Stimulated activated CD8-positive, alpha-beta memory T cell treated with anti-CD3 and anti-CD28 coated beads, Interleukin-15, amount 100 ng/mL, for 4 hours (primary cell): ENCODE results near the gene DCPS.

ENCODE experiments used
- DNase-seq, 2 donors: peaks; one replicate each; pipeline ENCODE4 v3.0.0-alpha.2; 2020; ENCODE audit warnings: low read depth in 2 of 2

The DCPS gene

DNA sequence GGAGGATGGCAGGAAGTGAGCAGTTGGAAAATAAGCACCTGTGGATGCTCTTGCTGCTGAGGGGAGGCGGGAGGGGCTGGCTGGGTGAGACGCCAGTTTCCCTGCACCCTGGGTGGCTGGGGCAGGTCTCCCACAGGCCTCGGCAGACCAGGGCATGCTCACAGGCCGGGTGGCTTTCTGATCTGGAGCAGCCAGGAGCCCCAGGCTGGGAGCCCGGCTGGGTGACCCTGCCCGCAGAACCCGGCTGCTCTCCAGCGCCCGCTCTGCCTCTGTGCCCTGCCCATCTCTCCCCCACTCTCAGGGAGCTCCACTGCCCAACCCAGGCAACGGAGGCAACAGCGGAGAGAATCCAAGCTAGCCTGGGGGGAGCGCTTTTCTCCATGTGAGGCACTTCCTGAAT, 24.6 kb downstream of the DCPS start:
- no peak for DNase-seq

DNA sequence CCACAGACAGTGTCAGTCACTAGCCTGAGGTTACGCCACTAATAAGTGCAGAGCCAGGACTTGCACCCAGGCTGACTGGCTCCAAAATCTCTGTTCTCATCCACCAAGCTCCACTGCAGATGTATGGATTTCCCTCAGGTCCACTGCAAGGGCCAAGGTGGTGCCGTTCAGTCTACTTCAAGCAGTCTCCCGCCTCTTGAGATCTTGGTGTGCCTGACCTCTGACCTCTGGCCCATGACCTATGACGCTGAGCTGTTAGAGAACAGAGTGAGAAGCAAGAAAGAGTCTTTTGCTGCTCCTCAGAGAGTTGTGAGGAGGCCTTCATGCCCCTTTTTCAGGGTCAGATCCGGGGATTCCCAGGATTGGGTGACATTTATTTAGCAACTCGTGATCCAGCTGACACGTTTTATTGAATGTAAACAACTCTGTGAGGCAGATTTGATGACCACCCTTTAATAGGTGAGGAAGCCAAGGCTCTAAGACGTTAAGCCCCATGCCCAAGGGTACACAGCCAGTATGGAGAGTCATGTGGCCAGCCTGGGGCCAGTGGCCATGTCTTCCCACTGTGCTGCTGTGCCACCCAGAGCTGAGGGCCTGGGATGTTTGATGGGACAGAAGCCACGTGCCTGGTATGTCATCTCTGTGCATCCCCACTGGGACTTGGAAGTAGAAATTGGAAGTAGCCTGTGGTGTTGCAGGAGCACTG, 25.2 kb downstream of the DCPS start:
- no peak for DNase-seq

DNA sequence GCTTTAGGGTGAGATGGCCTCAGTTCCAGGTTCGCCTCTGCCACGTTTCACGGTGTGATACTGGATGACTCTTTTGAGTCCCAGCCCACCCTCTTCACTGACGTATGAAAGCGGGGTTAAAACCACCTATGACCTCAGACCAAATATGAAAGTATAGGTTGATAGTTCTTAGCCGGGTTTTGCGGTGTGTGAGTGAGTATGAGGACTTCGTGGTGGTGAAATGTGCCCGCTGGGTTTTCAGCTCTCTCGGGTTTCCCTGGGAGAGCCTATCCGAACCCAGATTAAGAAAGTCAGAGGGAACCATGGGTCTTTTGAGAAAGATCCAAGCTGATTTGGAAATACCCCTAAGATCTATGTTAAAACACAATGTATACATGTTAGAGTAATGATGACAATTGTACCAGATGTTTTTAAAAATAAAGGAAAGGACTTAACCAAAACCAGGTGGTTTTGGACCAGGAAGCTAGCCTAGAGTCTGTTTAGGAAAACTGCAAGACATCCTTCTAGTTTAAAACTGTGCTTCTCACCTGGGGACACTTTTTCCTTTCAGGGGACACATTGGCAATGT, 25.9 kb downstream of the DCPS start:
- DNase-seq = no peak

DNA sequence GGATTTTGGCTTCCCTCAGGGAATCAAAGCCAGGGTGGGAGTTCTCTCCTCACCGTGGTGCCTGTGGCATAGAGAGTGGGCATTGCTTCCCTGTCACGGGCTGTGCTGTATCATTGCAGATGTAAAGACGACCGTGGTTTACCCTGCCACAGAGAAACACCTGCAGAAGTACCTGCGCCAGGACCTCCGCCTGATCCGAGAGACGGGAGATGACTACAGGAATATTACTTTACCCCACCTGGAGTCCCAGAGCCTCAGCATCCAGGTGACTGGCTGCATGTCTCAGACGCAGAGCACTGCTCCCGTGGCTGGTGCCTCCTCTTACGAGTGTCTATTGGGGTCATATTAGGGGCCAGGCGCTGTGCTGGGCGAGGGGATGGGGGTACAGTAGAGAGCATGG, 27.4 kb downstream of the DCPS start:
- DNase-seq = no peak

DNA sequence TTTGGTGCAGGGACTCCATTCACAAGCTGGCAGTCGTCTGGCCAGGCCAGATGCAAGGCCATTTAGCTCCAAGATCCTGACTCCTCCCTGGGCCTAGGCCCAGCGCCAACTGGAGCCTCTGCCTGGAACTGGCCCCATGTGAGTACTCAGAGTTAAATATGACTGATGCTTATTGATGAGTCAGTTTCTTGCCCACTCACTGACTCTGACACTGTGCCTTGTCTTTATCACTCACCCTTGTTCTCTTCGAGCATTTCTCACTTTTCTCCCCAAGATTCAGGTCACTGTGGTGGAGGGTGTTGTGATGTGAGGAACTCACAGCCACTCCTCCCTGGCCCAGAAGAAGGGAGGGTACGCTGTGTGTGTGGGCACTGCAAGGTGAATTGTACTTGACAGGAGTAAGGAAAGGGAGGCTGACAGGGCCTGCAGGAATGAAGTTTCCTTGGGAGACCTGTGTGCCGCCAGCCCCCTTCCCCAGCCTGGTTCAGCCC, 28.4 kb downstream of the DCPS start:
- peak in 1 of 2 donors; percentile 26 for DNase-seq

DNA sequence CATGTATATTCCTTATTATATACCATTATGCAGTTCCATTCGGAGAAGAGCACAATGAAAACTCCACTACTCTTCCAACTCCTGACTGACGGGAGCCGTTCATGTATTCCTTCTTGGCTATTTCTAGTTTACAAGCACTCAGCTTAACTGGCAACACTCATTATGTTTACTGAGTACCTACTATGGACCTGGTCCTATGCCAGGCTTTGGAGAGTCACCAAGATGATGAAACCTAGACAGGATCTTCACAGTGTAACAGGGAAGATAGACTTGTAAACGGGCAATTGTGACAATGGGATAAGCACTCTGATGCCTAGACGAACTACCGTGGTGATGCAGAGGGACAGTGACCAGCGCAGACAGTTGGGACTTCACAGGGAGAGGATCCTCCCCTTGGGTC, 29.3 kb downstream of the DCPS start:
- no peak for DNase-seq

DNA sequence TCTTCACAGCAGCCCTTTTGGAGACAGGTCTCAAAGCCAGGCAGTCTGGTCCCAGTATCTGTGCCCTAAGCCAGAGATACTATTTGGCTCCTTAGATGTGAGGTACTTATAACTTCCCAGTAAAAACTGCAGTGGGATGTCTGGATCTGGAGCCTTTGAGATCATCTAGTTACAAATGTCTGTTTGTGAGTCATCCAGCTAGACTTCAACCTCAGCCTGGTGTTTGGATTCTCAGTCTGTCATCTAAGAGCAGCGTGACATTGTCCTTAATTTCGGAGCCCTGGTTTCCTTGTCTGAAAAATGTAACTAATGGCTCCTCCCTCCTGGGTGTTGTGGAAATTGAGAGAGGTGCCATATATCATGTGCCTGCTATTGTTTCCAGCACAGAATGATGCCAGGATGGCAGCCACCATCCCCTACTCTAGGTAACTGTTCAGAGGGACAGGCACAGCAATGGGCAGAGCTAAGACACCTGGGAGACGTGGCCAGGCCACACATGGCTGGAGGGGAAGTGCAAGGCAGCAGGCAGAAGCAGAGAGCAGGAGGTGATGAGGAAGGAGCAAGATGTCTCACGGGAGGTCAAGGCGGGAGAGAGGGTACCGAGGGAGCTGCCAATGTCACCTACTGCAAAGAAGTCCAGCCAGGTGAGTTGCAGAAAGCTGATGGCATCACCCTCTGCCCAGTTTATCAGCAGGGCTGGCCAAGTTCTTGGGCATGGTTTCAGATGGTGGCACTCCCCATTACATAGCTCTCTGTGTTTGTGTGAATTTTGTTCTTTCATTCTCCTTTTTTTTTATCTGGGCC, 31.0 kb downstream of the DCPS start:
- no peak for DNase-seq

DNA sequence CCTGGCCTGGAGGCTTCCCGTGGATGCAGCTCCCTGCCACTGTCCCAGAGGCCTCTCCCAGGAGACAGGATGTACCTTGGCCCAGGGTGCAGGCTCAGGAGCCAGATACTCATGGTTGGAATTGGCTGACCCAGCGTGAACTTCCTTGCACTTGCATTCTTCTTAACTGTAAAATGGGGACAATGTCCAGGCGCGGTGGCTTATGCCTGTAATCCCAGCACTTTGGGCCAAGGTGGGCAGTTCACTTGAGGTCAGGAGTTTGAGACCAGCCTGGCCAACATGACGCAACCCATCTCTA, 31.6 kb downstream of the DCPS start:
- DNase-seq = no peak

DNA sequence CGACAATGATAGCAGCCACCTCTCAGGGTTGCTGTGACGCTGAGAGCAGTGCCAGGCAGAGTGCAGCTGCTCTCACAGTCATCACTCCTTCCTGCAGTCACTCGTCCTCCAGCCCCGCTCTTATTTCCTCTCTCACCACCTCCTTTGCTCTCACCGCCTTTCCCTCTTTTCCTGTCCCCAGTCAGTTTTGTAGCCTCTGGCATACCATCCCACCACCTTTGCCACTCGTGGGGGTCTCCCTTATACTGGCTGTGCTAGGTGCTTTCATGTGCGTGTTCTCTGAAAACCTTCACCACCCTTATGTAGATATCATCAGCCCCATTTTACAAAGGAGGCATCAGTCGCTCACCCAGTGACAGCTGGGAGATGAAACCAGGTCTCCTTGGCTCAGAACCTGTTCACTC, 32.3 kb downstream of the DCPS start:
- DNase-seq = no peak

DNA sequence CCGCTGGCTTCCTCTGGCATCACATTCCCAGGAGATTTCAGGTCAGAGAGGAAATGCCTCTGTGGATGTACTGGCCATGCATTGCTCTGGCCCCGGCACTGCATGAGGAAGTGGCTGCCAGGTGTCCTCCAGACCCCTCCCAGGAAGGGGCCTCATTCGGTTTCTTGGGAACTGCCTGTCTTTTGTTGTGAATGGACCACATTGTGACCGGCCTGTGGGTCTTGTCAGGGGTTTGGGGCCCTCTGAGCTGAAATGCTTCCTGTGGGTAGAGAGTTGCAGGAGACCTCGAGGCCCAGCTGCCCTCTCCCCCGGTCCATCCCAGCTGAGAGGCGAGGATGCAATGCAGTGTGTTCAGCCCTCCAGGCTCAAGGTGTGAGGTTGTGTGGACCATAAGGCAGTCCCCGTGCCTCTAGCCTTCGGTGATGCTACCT, 32.8 kb downstream of the DCPS start:
- no peak for DNase-seq

DNA sequence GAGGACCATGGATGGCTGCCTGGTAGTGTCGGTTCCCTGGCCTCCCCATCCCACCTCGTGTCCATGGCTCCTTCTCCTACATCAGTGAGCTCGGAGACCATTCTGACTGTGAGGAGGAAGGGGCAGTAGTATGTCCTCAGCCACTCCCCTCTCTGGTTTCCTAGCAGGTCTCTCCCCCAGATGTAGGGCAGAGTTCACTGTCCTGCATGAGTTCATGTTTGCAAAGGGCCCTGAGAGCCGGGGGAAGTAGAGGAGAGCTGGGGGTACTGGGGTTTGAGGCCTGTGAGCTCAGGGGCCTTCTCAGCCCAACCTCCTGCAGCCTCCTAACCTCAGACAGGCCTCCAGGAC, 33.2 kb downstream of the DCPS start:
- no peak for DNase-seq

DNA sequence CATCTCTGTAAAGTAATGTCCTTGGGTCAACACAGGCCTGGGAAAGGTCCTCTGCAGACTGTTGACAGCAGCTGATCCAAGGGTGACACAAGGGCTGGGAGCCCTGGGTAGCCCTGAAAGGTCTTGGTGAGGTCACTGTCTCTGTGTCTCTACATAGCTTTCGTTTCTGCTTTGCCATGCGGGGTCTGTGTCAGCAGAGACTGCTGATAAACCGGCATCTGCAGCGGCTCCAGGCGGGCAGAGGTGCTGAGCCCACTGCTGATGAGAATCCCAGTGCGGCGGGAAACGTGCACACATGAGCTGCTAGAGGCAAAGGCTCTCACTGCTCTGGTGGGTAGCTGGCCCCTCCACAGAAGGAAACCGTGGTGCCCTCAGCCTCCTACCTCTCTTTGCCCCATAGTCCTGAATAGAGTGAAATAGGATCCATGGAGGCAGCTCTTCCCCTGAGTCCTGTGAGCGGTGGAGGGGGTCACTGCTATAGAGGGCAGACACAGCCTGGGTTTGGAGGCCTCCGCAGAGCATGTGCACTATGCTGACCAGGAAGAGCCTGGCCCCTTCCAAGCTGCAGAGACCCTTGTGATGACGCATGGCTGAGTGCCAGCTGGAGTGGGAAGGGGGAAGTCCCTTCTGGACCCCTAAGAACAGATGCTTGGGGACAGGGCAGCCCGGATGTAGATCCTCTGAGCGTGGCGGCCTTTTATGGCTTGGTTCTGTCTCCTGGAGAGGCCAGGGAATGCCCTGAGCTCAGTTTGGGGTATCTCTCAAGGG, 33.8 kb downstream of the DCPS start:
- DNase-seq = no peak

DNA sequence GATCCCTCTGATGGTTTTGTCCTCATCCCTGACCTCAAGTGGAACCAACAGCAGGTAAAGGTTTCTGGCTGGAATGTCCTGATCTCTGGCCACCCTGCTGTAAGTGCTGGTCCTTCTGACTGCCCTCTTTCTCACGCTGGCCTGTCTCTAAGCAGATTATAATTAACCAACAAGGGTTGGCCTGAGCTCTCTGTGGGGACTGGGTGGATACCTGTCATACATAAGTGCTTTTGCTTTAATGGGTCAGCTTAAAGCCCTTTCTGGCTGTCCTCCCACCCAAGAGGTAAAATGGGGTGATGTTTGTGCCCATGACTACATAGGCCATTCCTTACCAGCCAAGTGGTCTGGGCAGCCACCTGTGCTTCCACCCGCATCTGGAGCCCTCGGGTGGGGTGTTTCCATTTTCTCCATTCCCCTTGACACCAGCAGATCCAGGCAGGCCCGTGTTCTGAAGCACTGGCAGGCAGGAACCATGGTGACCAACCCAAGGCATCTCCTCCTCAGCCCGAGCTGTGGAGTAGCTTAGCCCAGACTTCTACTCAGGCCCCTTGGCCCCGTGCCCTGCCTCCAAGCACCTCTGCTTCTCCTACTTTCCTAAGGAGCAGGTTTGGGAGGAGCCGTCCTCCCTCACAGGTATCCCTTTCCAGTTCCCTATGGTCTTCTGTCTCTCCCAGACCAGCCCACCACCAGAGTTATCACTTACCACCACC, 34.6 kb downstream of the DCPS start:
- no peak for DNase-seq

DNA sequence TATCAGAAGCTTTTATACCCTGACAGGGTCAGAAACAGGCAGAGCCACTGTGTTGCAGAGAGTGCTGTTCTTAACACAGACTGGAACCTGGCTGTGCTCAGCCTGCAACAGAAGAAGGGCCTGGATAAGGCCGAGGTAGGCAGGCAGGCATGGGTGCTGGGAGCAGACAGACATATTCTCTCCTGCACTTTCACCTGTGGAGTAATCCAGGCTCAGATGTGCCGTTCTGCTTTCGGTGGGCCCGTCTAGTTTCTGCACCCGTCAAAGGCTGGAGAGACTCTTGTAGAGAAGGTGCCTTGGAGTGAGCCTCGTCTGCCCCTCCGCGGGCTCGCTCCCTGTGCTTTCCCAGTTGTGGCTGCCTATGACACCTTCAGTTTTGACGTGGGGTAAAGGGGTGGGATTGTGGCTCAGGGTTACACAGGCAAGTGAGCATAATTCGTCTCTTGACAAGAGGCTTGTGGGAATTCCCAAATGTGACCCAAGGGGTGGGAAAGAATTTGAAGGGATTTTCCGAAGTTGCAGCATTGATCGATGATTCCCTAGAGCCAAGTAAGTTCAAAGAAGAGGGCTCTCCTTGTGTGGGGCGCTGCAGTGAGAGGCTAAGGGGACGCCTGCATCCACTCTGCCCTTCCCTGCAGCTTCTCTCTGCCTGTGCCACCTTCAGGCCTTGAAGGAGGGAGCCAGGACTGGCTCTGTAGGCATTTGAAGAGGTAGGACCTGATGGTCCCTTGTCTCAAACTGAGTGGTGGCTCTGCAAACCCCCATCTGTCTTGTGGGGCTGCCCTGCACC, 35.4 kb downstream of the DCPS start:
- no peak for DNase-seq

DNA sequence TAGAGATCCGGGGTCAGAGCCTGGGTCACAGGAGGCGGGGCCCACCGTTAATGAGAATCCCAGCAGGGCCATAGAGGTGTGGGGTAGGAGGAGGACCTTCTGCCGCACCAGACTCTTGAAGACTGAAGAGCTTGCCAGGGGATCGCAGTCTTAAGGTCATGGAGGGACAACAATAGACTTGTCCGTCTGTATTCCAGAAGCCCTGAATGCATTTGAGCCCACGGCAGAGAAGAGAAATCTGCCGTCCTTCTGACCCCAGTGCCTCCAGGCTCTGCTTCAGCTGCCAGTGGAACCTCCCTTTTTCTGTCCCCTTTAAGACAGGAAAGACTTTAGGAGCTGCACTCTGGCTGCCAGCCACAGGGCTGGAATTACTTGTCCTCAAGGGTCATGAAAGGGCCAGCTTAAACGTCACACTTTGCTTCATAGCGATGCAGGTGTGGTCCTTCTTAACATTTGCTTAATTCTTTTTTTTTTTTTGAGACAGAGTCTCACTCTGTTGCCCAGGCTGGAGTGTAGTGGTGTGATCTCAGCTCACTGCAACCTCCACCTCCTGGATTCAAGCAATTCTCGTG, 36.1 kb downstream of the DCPS start:
- no peak for DNase-seq

DNA sequence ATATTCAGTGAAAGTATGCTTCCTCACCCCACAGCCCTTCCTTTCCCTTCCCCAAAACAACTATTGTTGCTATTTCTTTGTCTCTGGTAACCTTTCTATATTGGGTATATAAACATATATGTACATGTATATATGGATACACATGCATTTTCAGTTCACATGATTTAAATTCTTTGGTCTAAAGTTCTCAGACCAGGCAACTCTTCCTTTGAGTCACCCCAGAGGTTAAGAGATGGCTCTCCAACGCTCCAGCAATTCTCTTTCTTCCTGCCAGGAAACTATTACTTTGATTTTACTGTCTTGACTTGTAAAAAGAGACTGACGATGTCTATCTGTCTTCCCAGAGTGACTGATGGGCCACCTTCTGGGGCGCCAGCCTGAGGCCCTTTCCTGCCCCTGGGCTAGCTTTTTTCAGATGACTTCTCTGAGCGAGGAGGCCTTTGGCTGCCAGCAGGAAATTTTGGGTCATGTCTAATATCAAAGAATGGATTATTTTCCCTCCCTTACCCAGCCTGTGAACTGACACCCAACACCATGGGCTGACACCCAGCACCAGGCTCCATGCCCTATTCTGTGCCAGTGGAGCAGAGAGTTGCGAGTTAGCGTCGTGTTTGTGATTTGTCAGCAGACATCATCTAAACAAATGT, 37.2 kb downstream of the DCPS start:
- no peak for DNase-seq

DNA sequence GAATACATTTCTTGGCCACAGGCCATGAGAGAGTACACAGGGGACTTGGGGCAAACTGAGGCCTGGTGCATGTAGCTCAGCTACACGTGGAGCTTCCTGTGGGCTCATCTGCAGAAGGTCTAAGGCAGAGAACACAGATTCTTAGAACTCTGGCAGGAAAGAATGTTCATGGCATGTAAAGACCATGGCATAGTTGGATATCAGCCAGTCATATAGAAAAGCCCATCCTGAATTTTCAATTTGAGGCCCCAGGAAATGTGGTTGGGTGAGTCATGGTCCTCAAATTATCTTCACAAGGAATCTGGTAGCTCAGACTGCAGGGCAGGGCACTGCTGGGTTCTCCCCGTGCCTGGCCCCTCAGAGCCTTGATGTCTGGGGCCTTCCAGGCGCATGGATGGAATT, 37.9 kb downstream of the DCPS start:
- DNase-seq = no peak

DNA sequence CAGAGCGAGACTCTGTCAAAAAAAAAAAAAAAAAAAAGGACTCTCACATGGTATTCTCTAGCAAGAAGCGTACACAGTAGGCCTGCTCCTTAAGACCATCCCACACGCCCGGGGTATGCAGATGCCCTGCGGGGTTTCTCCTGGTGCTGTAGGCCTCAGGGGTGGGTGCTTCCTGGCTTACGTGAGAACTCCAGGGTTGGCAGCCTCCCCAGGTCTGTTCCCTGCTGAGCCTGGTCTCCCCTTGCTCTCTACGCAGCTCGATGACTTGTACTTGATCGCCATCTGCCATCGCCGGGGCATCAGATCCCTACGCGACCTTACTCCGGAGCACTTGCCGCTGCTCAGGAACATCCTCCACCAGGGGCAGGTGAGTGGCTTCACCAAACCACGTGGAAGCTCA, 39.2 kb downstream of the DCPS start:
- DNase-seq = no peak

DNA sequence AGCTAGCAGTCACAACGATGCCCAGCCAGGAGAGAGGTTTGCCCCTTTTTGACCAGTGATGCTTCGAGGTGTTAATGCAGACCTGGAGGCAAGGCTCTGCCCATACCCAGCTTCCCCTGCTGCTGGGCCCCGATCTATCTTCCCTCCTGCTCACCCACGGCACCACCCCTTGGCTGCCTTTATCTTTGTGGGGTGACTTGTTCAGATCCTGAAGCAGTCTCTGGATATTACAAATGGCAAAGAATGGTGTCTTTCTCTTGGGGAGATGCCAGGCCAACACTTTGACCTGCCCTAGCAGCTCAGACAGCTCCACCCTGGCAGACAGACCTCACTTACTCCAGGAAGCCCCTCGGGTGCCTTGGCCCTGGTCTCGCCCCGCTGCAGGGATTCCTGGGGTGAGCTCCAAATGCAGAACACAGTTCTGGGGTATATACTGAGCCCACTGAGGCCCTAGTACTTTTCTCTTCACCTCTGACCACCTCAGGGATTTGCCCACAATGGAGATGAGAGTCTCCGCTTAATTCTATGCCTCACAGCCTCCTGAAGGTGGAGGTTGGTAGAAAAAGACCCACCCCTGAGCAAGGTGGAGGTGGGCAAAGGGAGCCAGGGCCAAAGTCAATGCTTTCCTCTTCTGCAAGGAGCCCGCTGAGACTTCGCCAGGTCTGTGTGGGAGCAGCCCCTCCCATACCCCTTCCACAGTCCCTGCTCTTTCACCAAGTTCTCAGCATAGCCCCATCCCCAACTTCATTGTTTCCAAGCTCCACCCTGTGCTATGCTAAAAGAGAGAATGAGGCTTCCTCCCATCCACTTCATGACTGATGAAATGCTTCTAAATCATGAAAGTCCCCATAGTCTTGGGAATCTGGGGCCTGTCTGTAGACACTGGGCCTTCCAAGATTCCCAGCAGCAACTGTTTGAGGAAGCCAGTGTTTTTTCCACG, 40.6 kb downstream of the DCPS start:
- DNase-seq = no peak
